NB4 (cell line): Measurements from ENCODE around the gene LETM1.

Source experiments
- CTCF ChIP-seq: IDR thresholded peaks from one replicate; pipeline ENCODE4 v1.5.1; 2012; ENCODE audit warnings: low read depth, low read length
- MYC ChIP-seq: IDR thresholded peaks from 2 replicates; pipeline ENCODE4 v1.6.1; 2011; ENCODE audit warnings: low read depth, low read length
- POLR2A ChIP-seq: IDR thresholded peaks from 2 replicates; pipeline ENCODE4 v1.6.1; 2011; ENCODE audit warnings: mild to moderate bottlenecking; ENCODE audit not compliant: insufficient read length; ENCODE audit errors: extremely low read depth
- TF ChIP-seq, protein P1 (sequence below): IDR thresholded peaks from 2 replicates; pipeline ENCODE4 v1.6.1; 2011; ENCODE audit warnings: low read depth, low read length

GRCh38 chr4:1819284-1819683 lies 36.7 kb downstream of the LETM1 start:
- TF ChIP-seq CTCF (no peak), POLR2A (no peak), MYC (no peak)
- TF ChIP-seq, protein P1, sequence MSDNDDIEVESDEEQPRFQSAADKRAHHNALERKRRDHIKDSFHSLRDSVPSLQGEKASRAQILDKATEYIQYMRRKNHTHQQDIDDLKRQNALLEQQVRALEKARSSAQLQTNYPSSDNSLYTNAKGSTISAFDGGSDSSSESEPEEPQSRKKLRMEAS: no peak
